Measurements from ENCODE around the gene EMC10.
"Not testable (repeated sequence)": the region's sequence is repeated elsewhere in the genome, so short reads cannot be mapped to it uniquely, and the experiment has no call there.

Gene EMC10

GRCh38 chr19:50516456-50516855 is 40.1 kb downstream of the EMC10 start:
- FAIRE-seq, result no peak

GRCh38 chr19:50516964-50517703 is 40.8 kb downstream of the EMC10 start:
- FAIRE-seq, result no peak

- no peak for FAIRE-seq
Observed at GRCh38 chr19:50517704-50518075, 41.4 kb downstream of the EMC10 start.

DNA sequence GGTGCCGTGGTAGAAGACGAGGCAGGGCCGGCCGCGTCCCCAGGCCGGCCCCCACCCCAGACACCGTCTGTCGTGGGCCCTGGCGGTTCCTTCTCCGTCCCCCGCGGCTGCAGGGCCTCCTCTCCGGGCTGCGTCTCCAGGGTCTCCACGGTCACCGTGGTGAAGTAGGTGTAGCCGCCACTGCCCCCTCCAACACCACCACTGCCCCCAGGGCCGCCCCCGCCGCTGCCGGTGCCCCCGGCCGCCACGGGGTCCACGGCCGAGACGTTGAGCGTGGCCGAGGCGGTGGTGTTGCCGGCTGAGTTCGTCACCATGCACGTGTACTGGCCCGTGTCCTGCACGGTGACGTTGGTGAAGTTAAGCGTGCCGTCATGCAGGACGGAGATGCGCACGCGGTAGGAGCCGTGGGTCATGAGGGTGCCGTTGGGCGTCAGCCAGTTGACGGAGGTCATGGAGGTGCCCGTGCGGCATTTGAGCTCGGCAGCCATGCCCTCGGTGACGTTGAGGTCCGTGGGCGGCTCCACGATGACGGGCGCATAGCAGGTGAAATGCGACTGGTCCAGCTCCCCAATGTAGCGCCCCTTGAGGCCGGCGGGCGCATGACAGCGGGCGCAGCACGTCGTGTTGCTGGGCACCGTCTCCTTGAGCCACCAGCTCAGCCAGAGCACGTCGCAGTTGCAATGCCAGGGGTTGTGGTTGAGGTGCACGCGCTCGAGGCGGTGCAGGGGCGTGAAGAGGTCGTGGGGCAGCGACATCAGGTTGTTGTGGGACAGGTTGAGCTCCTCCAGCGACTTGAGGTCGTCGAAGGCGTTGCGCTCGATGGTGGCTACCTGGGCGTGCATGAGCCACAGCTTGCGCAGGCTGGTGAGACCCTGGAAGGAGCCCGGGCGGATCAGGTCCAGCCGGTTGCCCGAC is 42.0 kb downstream of the EMC10 start:
- no peak for FAIRE-seq

GRCh38 chr19:50519006-50519575 is 42.8 kb downstream of the EMC10 start:
- FAIRE-seq, result no peak

- FAIRE-seq, result no peak
Observed at GRCh38 chr19:50520822-50521465, 44.6 kb downstream of the EMC10 start.

DNA sequence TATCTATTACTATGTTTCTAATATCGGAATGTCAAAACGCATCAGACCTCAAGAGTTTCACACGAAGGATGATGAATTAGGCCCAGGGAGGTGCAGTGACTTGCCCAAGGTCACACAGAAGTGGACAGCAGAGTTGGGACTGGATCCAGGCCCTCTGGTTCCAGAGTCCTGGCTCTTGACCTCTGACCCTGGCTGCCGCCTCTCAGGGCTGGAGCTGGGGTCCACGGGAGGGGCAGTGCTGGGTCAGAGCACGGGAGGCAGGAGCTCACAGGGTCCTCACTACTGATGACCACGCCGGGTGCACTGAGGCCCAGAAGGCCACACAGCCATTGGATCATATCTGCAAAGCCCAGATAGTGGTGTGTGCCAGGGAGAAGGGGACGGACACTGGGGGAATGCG is 46.6 kb downstream of the EMC10 start:
- no peak for FAIRE-seq

DNA sequence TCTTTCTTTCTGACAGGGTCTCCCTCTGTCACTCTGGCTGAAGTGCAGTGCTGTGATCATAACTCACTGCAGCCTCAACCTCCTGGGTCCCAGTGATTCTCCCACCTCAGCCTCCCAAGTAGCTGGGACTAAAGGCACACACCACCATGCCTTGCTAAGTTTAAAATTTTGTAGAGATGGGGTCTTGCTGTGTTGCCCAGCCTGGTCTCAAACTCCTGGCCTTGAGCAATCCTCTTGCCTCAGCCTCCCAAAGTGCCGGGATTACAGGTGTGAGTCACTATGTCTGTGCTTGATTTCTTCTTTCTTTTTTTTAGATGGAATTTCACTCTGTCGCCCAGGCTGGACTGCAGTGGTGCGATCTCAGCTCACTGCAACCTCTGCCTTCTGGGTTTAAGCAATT is 51.7 kb downstream of the EMC10 start:
- FAIRE-seq, result not testable (repeated sequence)

GRCh38 chr19:50531171-50531612 is 54.9 kb downstream of the EMC10 start:
- FAIRE-seq, result no peak

GRCh38 chr19:50532952-50533351 is 56.6 kb downstream of the EMC10 start:
- FAIRE-seq, result no peak

DNA sequence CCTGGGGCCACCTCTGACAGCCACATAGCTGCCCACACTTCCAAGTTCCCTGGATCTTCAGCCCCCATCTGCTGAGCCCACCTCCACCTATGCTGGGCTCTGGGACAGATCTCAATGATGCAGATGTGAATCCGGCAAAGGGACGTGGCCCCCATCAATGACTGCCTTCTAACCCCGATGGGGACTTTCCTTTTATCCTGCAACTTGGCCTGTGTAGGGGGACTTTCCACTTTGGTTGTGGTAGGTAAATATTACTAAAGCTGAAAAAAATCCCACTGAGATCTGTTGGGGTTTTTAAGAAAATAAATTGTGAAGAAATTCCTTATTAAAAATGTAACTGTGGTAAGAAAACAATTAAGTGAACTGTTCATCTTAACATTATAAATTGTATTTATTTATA is 58.2 kb downstream of the EMC10 start:
- no peak for FAIRE-seq

DNA sequence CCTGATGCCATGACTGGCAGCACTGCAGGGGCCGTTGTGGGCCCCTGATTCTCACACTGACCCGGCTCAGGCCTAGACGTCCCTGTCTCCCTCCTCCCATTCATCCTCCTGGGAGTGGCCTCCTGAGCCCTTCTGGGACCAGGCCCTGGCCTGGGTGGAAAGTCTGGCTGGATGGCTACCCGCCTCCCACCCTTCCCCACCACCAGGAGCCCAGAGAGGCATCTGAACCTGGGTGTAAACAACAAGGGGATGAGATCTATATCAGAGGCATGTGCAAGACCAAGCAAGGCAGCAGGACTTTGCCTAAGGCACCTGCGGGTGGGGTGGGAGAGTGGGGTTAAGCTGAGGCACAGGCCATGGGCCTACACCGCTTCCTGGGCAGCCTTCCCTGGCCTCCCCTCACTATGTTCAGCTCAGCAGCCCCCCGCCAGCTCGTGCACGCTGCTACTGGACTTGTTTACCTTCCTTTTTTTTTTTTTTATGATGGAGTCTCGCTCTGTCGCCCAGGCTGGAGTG is 59.4 kb downstream of the EMC10 start:
- FAIRE-seq, result no peak

DNA sequence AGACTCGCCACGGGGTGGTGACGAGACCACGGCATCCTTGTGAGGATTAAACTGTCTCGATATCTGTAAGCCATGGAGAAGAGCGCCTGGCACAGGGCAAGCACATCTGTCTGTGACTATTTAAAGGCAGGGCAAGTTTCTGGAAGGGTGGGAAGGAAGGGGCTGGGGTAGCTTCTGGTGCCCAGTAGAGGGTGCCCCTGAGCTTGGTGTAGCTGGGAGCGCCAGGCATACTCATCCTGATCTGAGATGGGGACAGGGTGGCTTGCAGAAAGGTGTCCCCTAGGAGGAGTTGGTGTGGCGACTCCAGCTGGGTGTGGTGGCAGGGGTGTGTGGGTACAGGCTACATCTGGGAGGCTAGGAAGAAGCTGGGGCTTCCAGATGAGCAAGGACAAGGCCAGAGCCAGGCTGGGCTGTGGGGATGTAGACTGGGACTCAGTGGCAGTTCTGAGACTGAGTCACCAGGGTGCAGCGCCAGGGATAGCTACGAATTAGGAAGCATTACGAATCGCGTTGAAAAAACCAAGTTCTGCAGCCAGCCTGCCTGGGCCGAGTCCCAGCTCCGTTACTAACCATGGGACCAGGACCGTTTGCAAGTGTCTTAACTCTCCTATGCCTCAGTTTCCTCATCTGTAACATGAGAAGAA is 60.5 kb downstream of the EMC10 start:
- FAIRE-seq, result no peak

DNA sequence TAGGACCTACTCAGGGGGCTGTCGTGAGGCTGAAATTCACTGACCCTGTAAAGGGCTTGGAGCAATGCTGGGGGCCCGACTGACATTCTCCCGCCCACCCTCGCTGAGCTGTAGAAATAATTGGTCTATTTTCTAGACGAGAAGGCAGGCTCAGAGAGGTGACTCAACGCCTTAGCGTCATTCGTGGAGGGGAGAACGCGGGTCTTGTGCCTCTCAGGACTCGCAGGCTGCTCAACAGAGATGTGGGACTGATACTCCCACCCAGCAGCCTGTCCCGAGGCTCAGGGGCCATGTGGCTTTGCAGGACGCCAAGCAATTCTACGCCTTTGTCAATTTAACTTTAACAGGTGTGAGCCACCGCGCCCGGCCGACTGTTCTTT is 61.0 kb downstream of the EMC10 start:
- FAIRE-seq, result no peak

DNA sequence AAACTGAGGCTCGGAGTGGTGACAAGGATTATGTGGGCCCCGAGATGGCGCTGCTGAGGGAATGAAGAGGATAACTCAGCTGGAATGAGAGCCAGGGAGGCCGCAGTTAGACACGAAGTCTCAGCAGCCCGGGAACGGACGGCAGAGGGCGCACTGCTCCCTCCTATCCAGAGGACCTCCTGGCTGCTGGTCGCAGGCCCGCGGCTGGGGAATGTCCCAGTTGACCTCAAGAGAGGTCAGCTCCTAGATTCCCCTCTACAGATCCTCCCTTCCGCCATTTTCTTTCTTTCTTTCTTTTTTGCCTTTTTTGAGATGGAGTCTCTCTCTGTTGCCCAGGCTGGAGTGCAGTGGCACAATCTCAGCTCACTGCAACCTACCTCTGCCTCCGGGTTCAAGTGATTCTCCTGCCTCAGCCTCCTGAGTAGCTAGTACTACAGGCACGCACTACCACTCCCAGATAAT is 61.5 kb downstream of the EMC10 start:
- peak; percentile 66 for FAIRE-seq

All from A204.1 (cell line).